H9 (cell line): Measurements from ENCODE around the gene SNX33. TPM values are rescaled to one million over a fixed set of nuclear protein-coding genes. Genes with fewer than 3 reads are reported as not detected.

Experiments
- DNase-seq: peaks from one replicate; pipeline ENCODE4 v3.0.0-alpha.2; 2017
- H2AFZ ChIP-seq: one replicate; pipeline ENCODE4 v1.6.1; 2013; ENCODE audit warnings: mild to moderate bottlenecking, low read length, control low read depth, moderate library complexity
- H2AK5ac ChIP-seq: 2 replicates; pipeline ENCODE4 v1.6.1; 2013; ENCODE audit warnings: low read length, control low read depth, mixed read lengths; ENCODE audit not compliant: insufficient read length
- H2BK120ac ChIP-seq: one replicate; pipeline ENCODE4 v1.6.1; 2013; ENCODE audit warnings: low read depth, mild to moderate bottlenecking, low read length, control low read depth, inconsistent platforms; ENCODE audit not compliant: poor library complexity, severe bottlenecking
- H2BK12ac ChIP-seq: 2 replicates; pipeline ENCODE4 v1.6.1; 2013; ENCODE audit warnings: low read length, control low read depth, mixed read lengths, low read depth; ENCODE audit not compliant: insufficient read length
- H2BK15ac ChIP-seq: 2 replicates; pipeline ENCODE4 v1.6.1; 2013; ENCODE audit warnings: low read depth, low read length, control low read depth
- H2BK20ac ChIP-seq: one replicate; pipeline ENCODE4 v1.6.1; 2013; ENCODE audit warnings: low read depth, mild to moderate bottlenecking, low read length, control low read depth, inconsistent platforms; ENCODE audit not compliant: poor library complexity, severe bottlenecking
- H2BK5ac ChIP-seq: 2 replicates; pipeline ENCODE4 v1.6.1; 2013; ENCODE audit warnings: low read length, control low read depth, mixed read lengths; ENCODE audit not compliant: insufficient read length
- H3K14ac ChIP-seq: 2 replicates; pipeline ENCODE4 v1.6.1; 2013; ENCODE audit warnings: low read length, control low read depth; ENCODE audit not compliant: insufficient read depth
- H3K18ac ChIP-seq: 2 replicates; pipeline ENCODE4 v1.6.1; 2013; ENCODE audit warnings: low read depth, mild to moderate bottlenecking, mixed read lengths, low read length, control low read depth; ENCODE audit not compliant: insufficient read length
- H3K23ac ChIP-seq: 2 replicates; pipeline ENCODE4 v1.6.1; 2013; ENCODE audit warnings: low read length, control low read depth, mixed read lengths, low read depth; ENCODE audit not compliant: insufficient read length
- H3K23me2 ChIP-seq: 2 replicates; pipeline ENCODE4 v1.6.1; 2013; ENCODE audit warnings: low read depth, mild to moderate bottlenecking, mixed read lengths, low read length, control low read depth; ENCODE audit not compliant: insufficient read length, poor library complexity, severe bottlenecking
- H3K27ac ChIP-seq: 2 replicates; pipeline ENCODE4 v1.5.1; 2013; ENCODE audit warnings: low read length, control low read depth, mixed read lengths, low read depth; ENCODE audit not compliant: insufficient read length
- H3K27me3 ChIP-seq: 2 replicates; pipeline ENCODE4 v1.6.1; 2013; ENCODE audit warnings: low read length, control low read depth, inconsistent platforms; ENCODE audit not compliant: insufficient read depth
- H3K4ac ChIP-seq: 2 replicates; pipeline ENCODE4 v1.6.1; 2013; ENCODE audit warnings: low read depth, mild to moderate bottlenecking, control low read depth, inconsistent platforms, low read length, moderate library complexity
- H3K4me1 ChIP-seq: 2 replicates; pipeline ENCODE4 v1.6.1; 2013; ENCODE audit warnings: low read length, control low read depth, inconsistent platforms; ENCODE audit not compliant: insufficient read depth
- H3K4me2 ChIP-seq: 2 replicates; pipeline ENCODE4 v1.6.1; 2013; ENCODE audit warnings: low read length, control low read depth, mixed read lengths; ENCODE audit not compliant: insufficient read length, insufficient read depth
- H3K56ac ChIP-seq: 2 replicates; pipeline ENCODE4 v1.6.1; 2013; ENCODE audit warnings: low read depth, mild to moderate bottlenecking, mixed read lengths, low read length, control low read depth; ENCODE audit not compliant: insufficient read length
- H3K79me1 ChIP-seq: 2 replicates; pipeline ENCODE4 v1.6.1; 2013; ENCODE audit warnings: low read depth, mild to moderate bottlenecking, moderate library complexity, low read length, control low read depth, inconsistent platforms; ENCODE audit not compliant: insufficient read depth, poor library complexity, severe bottlenecking
- H3K79me2 ChIP-seq: 2 replicates; pipeline ENCODE4 v1.6.1; 2013; ENCODE audit warnings: low read length, control low read depth, inconsistent platforms; ENCODE audit not compliant: insufficient read depth
- H3K9ac ChIP-seq: 2 replicates; pipeline ENCODE4 v1.6.1; 2013; ENCODE audit warnings: low read length, control low read depth, mixed read lengths; ENCODE audit not compliant: insufficient read length; ENCODE audit errors: extremely low read depth
- H3K9me3 ChIP-seq: one replicate; pipeline ENCODE4 v1.6.1; 2013; ENCODE audit warnings: low read depth, low read length, inconsistent platforms; ENCODE audit not compliant: control insufficient read depth
- H3T11ph ChIP-seq: one replicate; pipeline ENCODE4 v1.6.1; 2013; ENCODE audit warnings: mild to moderate bottlenecking, low read length, control low read depth, inconsistent platforms
- H4K20me1 ChIP-seq: one replicate; pipeline ENCODE4 v1.6.1; 2013; ENCODE audit not compliant: control insufficient read depth, insufficient read length, insufficient read depth
- H4K5ac ChIP-seq: 2 replicates; pipeline ENCODE4 v1.6.1; 2013; ENCODE audit warnings: low read depth, mild to moderate bottlenecking, mixed read lengths, low read length, control low read depth; ENCODE audit not compliant: insufficient read length
- H4K8ac ChIP-seq: replicated peaks from 2 replicates; pipeline ENCODE4 v1.6.1; 2013; ENCODE audit warnings: low read length, control low read depth, mixed read lengths, low read depth; ENCODE audit not compliant: insufficient read length
- H4K91ac ChIP-seq: 2 replicates; pipeline ENCODE4 v1.6.1; 2013; ENCODE audit warnings: low read depth, mild to moderate bottlenecking, moderate library complexity, mixed read lengths, low read length, control low read depth; ENCODE audit not compliant: insufficient read length
- H3K27ac Mint-ChIP-seq, 3 experiments: 2 replicates in 2 of 3; 3 replicates in 1 of 3; pipeline ENCODE4 v1.8.0; 2020 to 2021; ENCODE audit warnings: mixed read lengths in 3 of 3, mild to moderate bottlenecking in 1 of 3, moderate library complexity in 1 of 3
- H3K27me3 Mint-ChIP-seq: 2 replicates; pipeline ENCODE4 v1.8.0; 2021; ENCODE audit warnings: low read depth, mild to moderate bottlenecking, moderate library complexity, mixed read lengths
- H3K36me3 Mint-ChIP-seq, 3 experiments: 2 replicates in 2 of 3; 3 replicates in 1 of 3; pipeline ENCODE4 v1.8.0; 2020 to 2021; ENCODE audit warnings: low read depth in 3 of 3, mixed read lengths in 3 of 3; ENCODE audit not compliant: insufficient read depth in 1 of 3
- H3K4me1 Mint-ChIP-seq, 2 experiments: 2 replicates each; pipeline ENCODE4 v1.8.0; 2020; ENCODE audit warnings: mixed read lengths in 2 of 2
- H3K4me3 Mint-ChIP-seq, 2 experiments: 2 replicates in 1 of 2; 3 replicates in 1 of 2; pipeline ENCODE4 v1.8.0; 2020 to 2021; ENCODE audit warnings: mild to moderate bottlenecking in 2 of 2, mixed read lengths in 2 of 2, moderate library complexity in 1 of 2
- H3K9me3 Mint-ChIP-seq, 2 experiments: 2 replicates in 1 of 2; 3 replicates in 1 of 2; pipeline ENCODE4 v1.8.0; 2020; ENCODE audit warnings: mild to moderate bottlenecking in 2 of 2, mixed read lengths in 2 of 2, moderate library complexity in 1 of 2
- WGBS: extraction: QIAGEN DNeasy Blood & Tissue Kit; methylation state at CpG from one replicate; pipeline ENCODE4 v1.1.7; 2013; ENCODE audit warnings: missing lambda C conversion rate, low lambda C conversion rate, mixed read lengths; ENCODE audit not compliant: insufficient read length; ENCODE audit errors: extremely low coverage; 5-methylcytosine and 5-hydroxymethylcytosine counted together
- total RNA-seq: library from RNA; stranded (reverse); gene quantifications from 2 replicates; pipeline ENCODE4 v1.2.1, GENCODE V29; 2021
- TF ChIP-seq, protein P1 (sequence below): fragments of 200-600 bp; sonication (generic); conservative IDR thresholded peaks from 3 replicates; pipeline ENCODE4 v1.8.0; 2021; ENCODE audit warnings: antibody characterized with exemption, mild to moderate bottlenecking

The SNX33 gene
- total RNA-seq, 1 experiment from 2014 or later, result 17.7 TPM

DNA sequence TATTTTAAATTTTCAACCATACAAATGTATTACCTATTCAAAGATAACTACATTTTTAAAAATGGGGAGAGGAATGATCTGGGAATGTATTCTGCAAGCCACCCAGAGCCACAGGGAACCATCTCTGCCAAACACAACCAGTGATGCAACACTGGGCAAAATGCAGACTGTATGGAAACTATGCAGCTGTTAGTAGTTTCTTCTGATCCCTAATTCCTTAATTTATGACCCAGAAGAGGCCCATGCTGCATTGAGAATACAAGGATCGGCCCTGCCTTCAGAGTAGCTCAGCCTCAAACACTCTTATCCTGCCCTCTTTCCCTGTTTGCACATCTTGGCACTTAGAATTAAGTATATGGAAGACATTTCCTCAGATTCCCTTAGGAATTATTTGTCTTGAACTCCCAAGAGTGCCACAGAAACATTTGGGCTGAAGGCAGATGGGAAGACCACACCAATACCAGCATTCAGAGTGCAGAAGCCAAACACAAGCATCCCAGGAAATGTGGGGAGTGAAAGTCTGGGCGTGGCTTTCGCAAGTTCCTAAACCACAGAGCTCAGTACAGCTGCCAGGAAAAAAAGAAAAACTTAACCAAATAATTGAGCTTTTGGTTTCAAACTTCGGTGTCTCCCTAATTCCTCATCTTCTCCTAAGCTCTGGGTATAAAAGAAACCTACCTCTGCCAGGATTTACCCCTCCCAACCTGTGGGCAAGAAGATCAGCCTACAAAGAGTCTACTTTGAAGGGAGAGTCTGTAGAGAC is 27.5 kb upstream of the SNX33 start:
- no peak overlapping the region for H4K91ac ChIP-seq
- H3K23me2 ChIP-seq, result no peaks in the 10 kb centered on the region
- H3K9ac ChIP-seq, result no peak overlapping the region
- peak overlapping the region in 1 of 3 experiments; percentile 45; a peak in 1 of 7 replicates for H3K27ac Mint-ChIP-seq
- H3T11ph ChIP-seq, result no peak overlapping the region
- H2BK15ac ChIP-seq, result no peak overlapping the region
- no peak overlapping the region for H3K4me2 ChIP-seq
- H4K20me1 ChIP-seq, result no peaks in the 10 kb centered on the region
- no peak overlapping the region for H2AFZ ChIP-seq
- H2AK5ac ChIP-seq, result no peak overlapping the region
- H3K14ac ChIP-seq, result no peak overlapping the region
- H3K4me3 Mint-ChIP-seq, result no peak overlapping the region
- no peak overlapping the region for H2BK120ac ChIP-seq
- H2BK12ac ChIP-seq, result no peak overlapping the region
- H3K27me3 ChIP-seq, result peaks cover 2% of the 10 kb centered on the region; the same call in 1 of the 2 replicates
- no peaks in the 10 kb centered on the region for H3K4me1 ChIP-seq
- WGBS, result no CpG with 5 or more reads among the region's 4 CpGs
- no peak overlapping the region for H3K18ac ChIP-seq
- H3K36me3 Mint-ChIP-seq, result peaks cover 17 to 42% (median 42%) of the 10 kb centered on the region in 3 experiments
- no peaks in the 10 kb centered on the region for H3K9me3 ChIP-seq
- H3K4ac ChIP-seq, result no peak overlapping the region
- no peaks in the 10 kb centered on the region for H3K27me3 Mint-ChIP-seq
- no peak overlapping the region for H2BK20ac ChIP-seq
- no peak overlapping the region for H3K27ac ChIP-seq
- no peaks in the 10 kb centered on the region for H3K79me1 ChIP-seq
- H4K8ac ChIP-seq, result no peak overlapping the region
- H4K5ac ChIP-seq, result no peak overlapping the region
- no peak overlapping the region for H3K23ac ChIP-seq
- no peaks in the 10 kb centered on the region for H3K79me2 ChIP-seq
- H3K4me1 Mint-ChIP-seq, result no peaks in the 10 kb centered on the region
- no peak overlapping the region for H2BK5ac ChIP-seq
- no peaks in the 10 kb centered on the region for H3K9me3 Mint-ChIP-seq
- TF ChIP-seq, protein P1, sequence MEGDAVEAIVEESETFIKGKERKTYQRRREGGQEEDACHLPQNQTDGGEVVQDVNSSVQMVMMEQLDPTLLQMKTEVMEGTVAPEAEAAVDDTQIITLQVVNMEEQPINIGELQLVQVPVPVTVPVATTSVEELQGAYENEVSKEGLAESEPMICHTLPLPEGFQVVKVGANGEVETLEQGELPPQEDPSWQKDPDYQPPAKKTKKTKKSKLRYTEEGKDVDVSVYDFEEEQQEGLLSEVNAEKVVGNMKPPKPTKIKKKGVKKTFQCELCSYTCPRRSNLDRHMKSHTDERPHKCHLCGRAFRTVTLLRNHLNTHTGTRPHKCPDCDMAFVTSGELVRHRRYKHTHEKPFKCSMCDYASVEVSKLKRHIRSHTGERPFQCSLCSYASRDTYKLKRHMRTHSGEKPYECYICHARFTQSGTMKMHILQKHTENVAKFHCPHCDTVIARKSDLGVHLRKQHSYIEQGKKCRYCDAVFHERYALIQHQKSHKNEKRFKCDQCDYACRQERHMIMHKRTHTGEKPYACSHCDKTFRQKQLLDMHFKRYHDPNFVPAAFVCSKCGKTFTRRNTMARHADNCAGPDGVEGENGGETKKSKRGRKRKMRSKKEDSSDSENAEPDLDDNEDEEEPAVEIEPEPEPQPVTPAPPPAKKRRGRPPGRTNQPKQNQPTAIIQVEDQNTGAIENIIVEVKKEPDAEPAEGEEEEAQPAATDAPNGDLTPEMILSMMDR, result no peak
- DNase-seq, result no peak
- H3K56ac ChIP-seq, result no peak overlapping the region
